Panc1 (cell line): ENCODE results near the gene P2RY14.

Experiments
- CTCF ChIP-seq: fragments of 450-650 bp; IDR thresholded peaks from 2 replicates; pipeline ENCODE4 v1.5.1; 2017; ENCODE audit warnings: mild to moderate bottlenecking
- POLR2AphosphoS5 ChIP-seq: IDR thresholded peaks from 2 replicates; pipeline ENCODE4 v1.6.1; 2012; ENCODE audit warnings: mild to moderate bottlenecking, low read depth, low read length, moderate library complexity
- TCF7L2 ChIP-seq: IDR thresholded peaks from 2 replicates; pipeline ENCODE4 v1.6.1; 2011; ENCODE audit warnings: mild to moderate bottlenecking, low read depth, low read length, inconsistent platforms
- TF ChIP-seq, protein P1 (sequence below), 2 experiments: IDR thresholded peaks; 2 replicates each; pipeline ENCODE4 v1.6.1; 2011 to 2012; ENCODE audit warnings: low read depth in 2 of 2, control low read depth in 1 of 2, low read length in 1 of 2, mild to moderate bottlenecking in 1 of 2, moderate library complexity in 1 of 2; ENCODE audit not compliant: insufficient read depth in 1 of 2

DNA sequence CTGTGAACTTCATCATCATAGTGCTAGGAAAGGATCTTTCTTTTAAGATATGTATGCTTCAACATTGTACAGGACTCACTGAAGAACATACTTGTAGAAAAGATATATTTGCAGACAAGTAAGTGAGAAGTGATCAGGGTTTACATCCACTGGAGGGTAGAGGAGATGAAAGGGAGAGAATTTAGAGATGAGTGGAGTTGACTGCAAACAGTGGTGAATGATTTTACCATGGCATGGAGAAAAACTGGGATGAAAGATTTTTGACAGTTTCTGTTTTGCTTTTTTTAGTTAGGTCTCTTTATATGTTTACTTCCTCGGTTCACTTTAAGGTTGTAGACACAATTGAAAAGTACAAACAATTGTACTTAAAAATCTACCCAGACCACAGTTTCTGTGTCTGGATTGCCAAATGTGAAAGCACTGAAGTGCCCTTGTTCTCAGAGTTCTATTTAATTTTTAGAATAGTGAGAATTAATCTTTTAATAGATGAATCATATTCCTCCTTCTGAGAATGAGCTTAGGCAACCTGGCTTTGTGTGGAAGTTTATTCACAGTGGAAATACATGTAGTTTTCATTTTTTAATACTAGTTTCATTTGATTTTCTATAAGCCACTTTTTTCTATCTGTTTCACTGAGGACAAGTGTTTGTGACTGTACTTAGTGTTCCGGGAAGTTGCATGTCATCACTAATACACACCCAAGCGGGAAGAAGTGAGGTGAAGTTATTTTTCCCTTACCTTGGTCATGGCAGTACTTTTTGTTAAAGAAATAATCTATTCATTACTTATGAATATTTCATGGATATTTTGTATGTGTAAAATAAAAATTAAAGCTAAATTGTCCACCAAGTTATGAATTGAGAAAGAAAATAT lies 73.6 kb downstream of the P2RY14 start:
- TF ChIP-seq TCF7L2 (no peak), CTCF (no peak), POLR2AphosphoS5 (no peak)
- TF ChIP-seq, protein P1, sequence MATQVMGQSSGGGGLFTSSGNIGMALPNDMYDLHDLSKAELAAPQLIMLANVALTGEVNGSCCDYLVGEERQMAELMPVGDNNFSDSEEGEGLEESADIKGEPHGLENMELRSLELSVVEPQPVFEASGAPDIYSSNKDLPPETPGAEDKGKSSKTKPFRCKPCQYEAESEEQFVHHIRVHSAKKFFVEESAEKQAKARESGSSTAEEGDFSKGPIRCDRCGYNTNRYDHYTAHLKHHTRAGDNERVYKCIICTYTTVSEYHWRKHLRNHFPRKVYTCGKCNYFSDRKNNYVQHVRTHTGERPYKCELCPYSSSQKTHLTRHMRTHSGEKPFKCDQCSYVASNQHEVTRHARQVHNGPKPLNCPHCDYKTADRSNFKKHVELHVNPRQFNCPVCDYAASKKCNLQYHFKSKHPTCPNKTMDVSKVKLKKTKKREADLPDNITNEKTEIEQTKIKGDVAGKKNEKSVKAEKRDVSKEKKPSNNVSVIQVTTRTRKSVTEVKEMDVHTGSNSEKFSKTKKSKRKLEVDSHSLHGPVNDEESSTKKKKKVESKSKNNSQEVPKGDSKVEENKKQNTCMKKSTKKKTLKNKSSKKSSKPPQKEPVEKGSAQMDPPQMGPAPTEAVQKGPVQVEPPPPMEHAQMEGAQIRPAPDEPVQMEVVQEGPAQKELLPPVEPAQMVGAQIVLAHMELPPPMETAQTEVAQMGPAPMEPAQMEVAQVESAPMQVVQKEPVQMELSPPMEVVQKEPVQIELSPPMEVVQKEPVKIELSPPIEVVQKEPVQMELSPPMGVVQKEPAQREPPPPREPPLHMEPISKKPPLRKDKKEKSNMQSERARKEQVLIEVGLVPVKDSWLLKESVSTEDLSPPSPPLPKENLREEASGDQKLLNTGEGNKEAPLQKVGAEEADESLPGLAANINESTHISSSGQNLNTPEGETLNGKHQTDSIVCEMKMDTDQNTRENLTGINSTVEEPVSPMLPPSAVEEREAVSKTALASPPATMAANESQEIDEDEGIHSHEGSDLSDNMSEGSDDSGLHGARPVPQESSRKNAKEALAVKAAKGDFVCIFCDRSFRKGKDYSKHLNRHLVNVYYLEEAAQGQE (IDR thresholded peaks at IDR 0.05; ENCODE audit: insufficient read depth in 1 of 2, low read depth in 2 of 2, low read length in 1 of 2), result no peak
